ENCODE data around the gene CARMIL1. TPM values are rescaled to one million over a fixed set of nuclear protein-coding genes. Genes with fewer than 3 reads are reported as not detected.

Gene CARMIL1
- polyA plus RNA-seq, 1 of the 3 experiments (the other 2 are of a cell fraction), result 1.7 TPM

DNA sequence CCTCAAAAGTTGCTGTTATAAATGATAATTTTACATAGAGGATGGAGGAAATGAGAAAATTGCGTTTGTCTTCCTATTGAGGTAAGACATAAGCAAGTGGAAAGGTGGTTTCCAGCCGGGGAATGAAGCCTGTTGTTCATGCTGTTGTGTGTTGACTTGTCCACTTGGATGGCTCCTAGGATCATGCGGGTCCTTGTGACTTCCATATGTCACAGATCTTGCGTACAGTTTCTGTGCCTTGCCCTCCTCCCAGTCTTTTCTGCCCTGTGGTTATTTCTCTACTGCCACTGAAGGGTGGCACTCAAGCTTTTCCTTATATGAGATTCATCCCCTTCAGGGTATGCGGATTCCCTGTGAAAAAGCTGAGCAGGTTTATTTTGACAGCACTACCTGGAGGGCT is 116.6 kb downstream of the CARMIL1 start:
- no peaks in the 10 kb centered on the region for H3F3A ChIP-seq (replicated peaks; ENCODE audit: insufficient read depth)
- H3K9ac ChIP-seq, result no peak overlapping the region
- H3K9me2 ChIP-seq, result no peaks in the 10 kb centered on the region
- H3K27ac ChIP-seq (ENCODE audit: low read depth in 2 of 2, low read length in 1 of 2), result no peak overlapping the region
- no peaks in the 10 kb centered on the region for H3K79me2 ChIP-seq (ENCODE audit: insufficient read depth)
- H3K4me2 ChIP-seq, result no peak overlapping the region
- CTCF ChIA-PET, result no interaction called here
- H4K20me1 ChIP-seq (ENCODE audit: insufficient read depth), result no peaks in the 10 kb centered on the region
- no peak for DNase-seq
- no peak overlapping the region for H2AFZ ChIP-seq (ENCODE audit: low read depth)
- POLR2A ChIA-PET, result interaction anchor here (0.6 kb wide), 1 partner anchor 14 kb away, joined by 4 read pairs; no protein-coding TSS in a partner anchor
- H3K27me3 ChIP-seq (ENCODE audit: insufficient read depth), result no peaks in the 10 kb centered on the region
- H3K4me3 ChIP-seq (ENCODE audit: low read depth in 2 of 2, low read length in 1 of 2), result no peak overlapping the region
- H3K4me1 ChIP-seq (ENCODE audit: control insufficient read depth in 1 of 2, insufficient read depth in 2 of 2, low read depth in 1 of 2, low read length in 1 of 2), result no peaks in the 10 kb centered on the region; a peak in 1 of 4 replicates
- TF ChIP-seq NFIC (IDR thresholded peaks at IDR 0.05; ENCODE audit: borderline replicate concordance) (no peak), MEF2A (IDR thresholded peaks at IDR 0.05; ENCODE audit: borderline replicate concordance, low read depth) (no peak), SMC3 (IDR thresholded peaks at IDR 0.05; ENCODE audit: low read depth, low read length) (no peak), RCOR1 (IDR thresholded peaks at IDR 0.05; ENCODE audit: low read length) (no peak), ELF1 (IDR thresholded peaks at IDR 0.05) (no peak), GABPA (IDR thresholded peaks at IDR 0.05; ENCODE audit: low read depth) (no peak), JUND (IDR thresholded peaks at IDR 0.05) (no peak)
- no peaks in the 10 kb centered on the region for H3K36me3 ChIP-seq (replicated peaks in 1 of 2; ENCODE audit: control insufficient read depth in 1 of 2, insufficient read depth in 2 of 2, low read length in 1 of 2)
- no peaks in the 10 kb centered on the region for H3K9me3 ChIP-seq
- WGBS (ENCODE audit: low lambda C conversion rate), result 79% methylated on average over 5 of the region's 5 CpGs

DNA sequence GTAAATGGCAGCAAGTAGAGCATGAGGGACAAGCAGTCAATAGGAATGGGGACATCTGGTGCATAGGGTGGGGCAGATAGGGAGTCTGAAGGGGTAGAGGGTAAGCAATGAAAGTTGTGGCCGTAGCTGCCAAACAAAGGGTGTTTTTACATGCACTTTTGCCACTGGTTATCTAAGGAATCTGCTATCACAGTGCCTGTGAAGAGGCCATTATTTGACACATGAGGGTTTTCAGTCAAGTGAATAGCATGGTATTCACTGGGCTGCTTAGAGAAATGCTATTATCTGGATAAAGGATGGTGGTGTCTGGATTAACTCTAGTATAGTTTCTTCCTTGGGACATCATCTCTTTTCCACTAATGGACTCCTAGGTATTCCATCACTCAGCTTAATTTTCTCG is 118.2 kb downstream of the CARMIL1 start:
- H3K79me2 ChIP-seq (ENCODE audit: insufficient read depth), result no peaks in the 10 kb centered on the region
- WGBS (ENCODE audit: low lambda C conversion rate), result 84% methylated on average over 2 of the region's 2 CpGs
- no peaks in the 10 kb centered on the region; the same call in 1 of the 2 replicates for H3K9me3 ChIP-seq
- CTCF ChIA-PET, result no interaction called here
- H3K36me3 ChIP-seq (replicated peaks in 1 of 2; ENCODE audit: control insufficient read depth in 1 of 2, insufficient read depth in 2 of 2, low read length in 1 of 2), result no peaks in the 10 kb centered on the region
- H3F3A ChIP-seq (replicated peaks; ENCODE audit: insufficient read depth), result peaks cover 3% of the 10 kb centered on the region
- no peak overlapping the region for H3K27ac ChIP-seq (ENCODE audit: low read depth in 2 of 2, low read length in 1 of 2)
- H3K9me2 ChIP-seq, result 0 out of 2 replicates have a peak, but pooled peaks cover 3% of the 10 kb centered on the region
- no peak overlapping the region for H3K4me3 ChIP-seq (ENCODE audit: low read depth in 2 of 2, low read length in 1 of 2)
- no peak overlapping the region for H2AFZ ChIP-seq (ENCODE audit: low read depth)
- no peak overlapping the region for H3K4me2 ChIP-seq
- H3K9ac ChIP-seq, result no peak overlapping the region
- TF ChIP-seq EP300 (IDR thresholded peaks at IDR 0.05; ENCODE audit: borderline replicate concordance in 1 of 2, low read depth in 1 of 2, low read length in 1 of 2), result no peak
- TF ChIP-seq NFIC (IDR thresholded peaks at IDR 0.05; ENCODE audit: borderline replicate concordance), result no peak
- no peak for TF ChIP-seq SMC3 (IDR thresholded peaks at IDR 0.05; ENCODE audit: low read depth, low read length)
- TF ChIP-seq TAF1 (IDR thresholded peaks at IDR 0.05; ENCODE audit: borderline replicate concordance, low read depth, low read length), result no peak
- TF ChIP-seq TCF12 (IDR thresholded peaks at IDR 0.05), result no peak
- TF ChIP-seq, protein P1, sequence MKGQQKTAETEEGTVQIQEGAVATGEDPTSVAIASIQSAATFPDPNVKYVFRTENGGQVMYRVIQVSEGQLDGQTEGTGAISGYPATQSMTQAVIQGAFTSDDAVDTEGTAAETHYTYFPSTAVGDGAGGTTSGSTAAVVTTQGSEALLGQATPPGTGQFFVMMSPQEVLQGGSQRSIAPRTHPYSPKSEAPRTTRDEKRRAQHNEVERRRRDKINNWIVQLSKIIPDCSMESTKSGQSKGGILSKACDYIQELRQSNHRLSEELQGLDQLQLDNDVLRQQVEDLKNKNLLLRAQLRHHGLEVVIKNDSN (IDR thresholded peaks at IDR 0.05; ENCODE audit: borderline replicate concordance, low read depth), result no peak
- TF ChIP-seq, protein P2, sequence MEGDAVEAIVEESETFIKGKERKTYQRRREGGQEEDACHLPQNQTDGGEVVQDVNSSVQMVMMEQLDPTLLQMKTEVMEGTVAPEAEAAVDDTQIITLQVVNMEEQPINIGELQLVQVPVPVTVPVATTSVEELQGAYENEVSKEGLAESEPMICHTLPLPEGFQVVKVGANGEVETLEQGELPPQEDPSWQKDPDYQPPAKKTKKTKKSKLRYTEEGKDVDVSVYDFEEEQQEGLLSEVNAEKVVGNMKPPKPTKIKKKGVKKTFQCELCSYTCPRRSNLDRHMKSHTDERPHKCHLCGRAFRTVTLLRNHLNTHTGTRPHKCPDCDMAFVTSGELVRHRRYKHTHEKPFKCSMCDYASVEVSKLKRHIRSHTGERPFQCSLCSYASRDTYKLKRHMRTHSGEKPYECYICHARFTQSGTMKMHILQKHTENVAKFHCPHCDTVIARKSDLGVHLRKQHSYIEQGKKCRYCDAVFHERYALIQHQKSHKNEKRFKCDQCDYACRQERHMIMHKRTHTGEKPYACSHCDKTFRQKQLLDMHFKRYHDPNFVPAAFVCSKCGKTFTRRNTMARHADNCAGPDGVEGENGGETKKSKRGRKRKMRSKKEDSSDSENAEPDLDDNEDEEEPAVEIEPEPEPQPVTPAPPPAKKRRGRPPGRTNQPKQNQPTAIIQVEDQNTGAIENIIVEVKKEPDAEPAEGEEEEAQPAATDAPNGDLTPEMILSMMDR (IDR thresholded peaks at IDR 0.05), result no peak
- no peak for TF ChIP-seq RCOR1 (IDR thresholded peaks at IDR 0.05; ENCODE audit: low read length)
- TF ChIP-seq, protein P3, sequence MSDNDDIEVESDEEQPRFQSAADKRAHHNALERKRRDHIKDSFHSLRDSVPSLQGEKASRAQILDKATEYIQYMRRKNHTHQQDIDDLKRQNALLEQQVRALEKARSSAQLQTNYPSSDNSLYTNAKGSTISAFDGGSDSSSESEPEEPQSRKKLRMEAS (IDR thresholded peaks at IDR 0.05; ENCODE audit: low read depth), result no peak
- no peak for TF ChIP-seq RFX5 (IDR thresholded peaks at IDR 0.05; ENCODE audit: low read length)
- TF ChIP-seq CHD2 (IDR thresholded peaks at IDR 0.05; ENCODE audit: low read length, partially characterized antibody), result no peak
- TF ChIP-seq, protein P4, sequence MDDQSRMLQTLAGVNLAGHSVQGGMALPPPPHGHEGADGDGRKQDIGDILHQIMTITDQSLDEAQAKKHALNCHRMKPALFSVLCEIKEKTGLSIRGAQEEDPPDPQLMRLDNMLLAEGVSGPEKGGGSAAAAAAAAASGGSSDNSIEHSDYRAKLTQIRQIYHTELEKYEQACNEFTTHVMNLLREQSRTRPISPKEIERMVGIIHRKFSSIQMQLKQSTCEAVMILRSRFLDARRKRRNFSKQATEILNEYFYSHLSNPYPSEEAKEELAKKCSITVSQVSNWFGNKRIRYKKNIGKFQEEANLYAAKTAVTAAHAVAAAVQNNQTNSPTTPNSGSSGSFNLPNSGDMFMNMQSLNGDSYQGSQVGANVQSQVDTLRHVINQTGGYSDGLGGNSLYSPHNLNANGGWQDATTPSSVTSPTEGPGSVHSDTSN (IDR thresholded peaks at IDR 0.05), result no peak
- no peak for TF ChIP-seq MEF2A (IDR thresholded peaks at IDR 0.05; ENCODE audit: borderline replicate concordance, low read depth)
- no peak for TF ChIP-seq SIN3A (IDR thresholded peaks at IDR 0.05; ENCODE audit: borderline replicate concordance, low read depth, low read length)
- no peak for TF ChIP-seq ELF1 (IDR thresholded peaks at IDR 0.05)
- TF ChIP-seq NRF1 (IDR thresholded peaks at IDR 0.05; ENCODE audit: low read depth, low read length), result no peak
- no peak for TF ChIP-seq FOXJ3 (CRISPR knock-in tag; IDR thresholded peaks at IDR 0.05)
- TF ChIP-seq, protein P5, sequence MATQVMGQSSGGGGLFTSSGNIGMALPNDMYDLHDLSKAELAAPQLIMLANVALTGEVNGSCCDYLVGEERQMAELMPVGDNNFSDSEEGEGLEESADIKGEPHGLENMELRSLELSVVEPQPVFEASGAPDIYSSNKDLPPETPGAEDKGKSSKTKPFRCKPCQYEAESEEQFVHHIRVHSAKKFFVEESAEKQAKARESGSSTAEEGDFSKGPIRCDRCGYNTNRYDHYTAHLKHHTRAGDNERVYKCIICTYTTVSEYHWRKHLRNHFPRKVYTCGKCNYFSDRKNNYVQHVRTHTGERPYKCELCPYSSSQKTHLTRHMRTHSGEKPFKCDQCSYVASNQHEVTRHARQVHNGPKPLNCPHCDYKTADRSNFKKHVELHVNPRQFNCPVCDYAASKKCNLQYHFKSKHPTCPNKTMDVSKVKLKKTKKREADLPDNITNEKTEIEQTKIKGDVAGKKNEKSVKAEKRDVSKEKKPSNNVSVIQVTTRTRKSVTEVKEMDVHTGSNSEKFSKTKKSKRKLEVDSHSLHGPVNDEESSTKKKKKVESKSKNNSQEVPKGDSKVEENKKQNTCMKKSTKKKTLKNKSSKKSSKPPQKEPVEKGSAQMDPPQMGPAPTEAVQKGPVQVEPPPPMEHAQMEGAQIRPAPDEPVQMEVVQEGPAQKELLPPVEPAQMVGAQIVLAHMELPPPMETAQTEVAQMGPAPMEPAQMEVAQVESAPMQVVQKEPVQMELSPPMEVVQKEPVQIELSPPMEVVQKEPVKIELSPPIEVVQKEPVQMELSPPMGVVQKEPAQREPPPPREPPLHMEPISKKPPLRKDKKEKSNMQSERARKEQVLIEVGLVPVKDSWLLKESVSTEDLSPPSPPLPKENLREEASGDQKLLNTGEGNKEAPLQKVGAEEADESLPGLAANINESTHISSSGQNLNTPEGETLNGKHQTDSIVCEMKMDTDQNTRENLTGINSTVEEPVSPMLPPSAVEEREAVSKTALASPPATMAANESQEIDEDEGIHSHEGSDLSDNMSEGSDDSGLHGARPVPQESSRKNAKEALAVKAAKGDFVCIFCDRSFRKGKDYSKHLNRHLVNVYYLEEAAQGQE (IDR thresholded peaks at IDR 0.05; ENCODE audit: low read depth, low read length), result no peak
- TF ChIP-seq EZH2phosphoT487 (IDR thresholded peaks at IDR 0.05; ENCODE audit: borderline replicate concordance, low read depth), result no peak
- TF ChIP-seq RXRA (IDR thresholded peaks at IDR 0.05; ENCODE audit: borderline replicate concordance, low read depth), result no peak
- no peaks in the 10 kb centered on the region for H3K27me3 ChIP-seq (ENCODE audit: insufficient read depth)
- no peak for DNase-seq
- POLR2A ChIA-PET, result no interaction called here
- H4K20me1 ChIP-seq (ENCODE audit: insufficient read depth), result no peaks in the 10 kb centered on the region
- no peaks in the 10 kb centered on the region; a peak in 1 of 4 replicates for H3K4me1 ChIP-seq (ENCODE audit: control insufficient read depth in 1 of 2, insufficient read depth in 2 of 2, low read depth in 1 of 2, low read length in 1 of 2)
